ENCODE results near the gene PPP6R2. TPM values are rescaled to one million over a fixed set of nuclear protein-coding genes. Genes with fewer than 3 reads are reported as not detected.
A peak's percentile ranks its signal among the peaks of the same experiment; 100 is the strongest.

PPP6R2 gene
- total and polyA plus RNA-seq, 9 of the 15 experiments (the other 6 are each of a cell fraction or from before 2014, with no cell fraction given): 0.32 to 39.8 (median 21.4) TPM

GRCh38 chr22:50348058-50348457, 4.9 kb downstream of the PPP6R2 start:
- Histone ChIP-seq H3K9ac (ENCODE audit: insufficient read depth in 1 of 2, low read depth in 2 of 2, low read length in 2 of 2) (peak overlapping the region in 1 of 2 experiments; percentile 26; a peak in 1 of 4 replicates), H3K79me2 (ENCODE audit: control insufficient read depth, insufficient read depth, low read length) (peaks cover 31% of the 10 kb centered on the region), H3K27me3 (ENCODE audit: control insufficient read depth in 2 of 2, insufficient read depth in 2 of 2, low read length in 2 of 2) (no peaks in the 10 kb centered on the region), H3K4me2 (ENCODE audit: insufficient read depth, low read length) (no peak overlapping the region), H3K9me1 (ENCODE audit: control insufficient read depth, insufficient read depth, low read length) (no peaks in the 10 kb centered on the region), H3K9me3 (replicated peaks; ENCODE audit: control insufficient read depth, insufficient read depth, low read depth, low read length) (no peaks in the 10 kb centered on the region), H3K27ac (ENCODE audit: extremely low read depth, low read depth, low read length) (no peak overlapping the region), H3K36me3 (ENCODE audit: control insufficient read depth, insufficient read depth, low read length) (peaks cover 24% of the 10 kb centered on the region; the same call in 2 of the 3 replicates), H2AFZ (ENCODE audit: low read depth, low read length) (no peak overlapping the region), H3K4me1 (replicated peaks in 1 of 2; ENCODE audit: control insufficient read depth in 2 of 2, insufficient read depth in 2 of 2, low read length in 2 of 2) (peaks cover 0 to 14% of the 10 kb centered on the region in 2 experiments; a peak in 3 of 5 replicates), H3K4me3 (no peak overlapping the region), H4K20me1 (replicated peaks; ENCODE audit: control insufficient read depth, insufficient read depth, low read length) (peaks cover 12% of the 10 kb centered on the region; the same call in 1 of the 2 replicates)
- no peak for ATAC-seq
- no peak for FAIRE-seq
- in situ Hi-C loops (cut with MboI): no loop called here
- no peak for DNase-seq (ENCODE audit: extremely low read depth in 1 of 4, low spot score in 3 of 4)
- WGBS (ENCODE audit: insufficient coverage, low coverage, missing lambda C conversion rate): 63% methylated on average over 2 of the region's 2 CpGs
- CTCF ChIA-PET (ENCODE audit: low intra/inter-chr PET ratio): no interaction called here
- intact Hi-C loops (cut with micrococcal nuclease): loop anchor here (10.0 kb wide), 1 partner anchor 203 kb away; no protein-coding TSS in a partner anchor
- POLR2A ChIA-PET: no interaction called here
- TF ChIP-seq POLR3A (IDR thresholded peaks at IDR 0.05; ENCODE audit: borderline replicate concordance, extremely low read depth, insufficient read depth, insufficient read length): no peak
- TF ChIP-seq ID3 (CRISPR knock-in tag; IDR thresholded peaks at IDR 0.05): no peak
- TF ChIP-seq ID3 (tag; IDR thresholded peaks at IDR 0.05): no peak
- TF ChIP-seq NFIC (IDR thresholded peaks at IDR 0.05): no peak
- TF ChIP-seq NKRF (IDR thresholded peaks at IDR 0.05; ENCODE audit: borderline replicate concordance): no peak
- no peak for TF ChIP-seq TAL1 (IDR thresholded peaks at IDR 0.05)
- no peak for TF ChIP-seq SRF (CRISPR knock-in tag; IDR thresholded peaks at IDR 0.05)
- TF ChIP-seq SP1 (CRISPR knock-in tag; IDR thresholded peaks at IDR 0.05): no peak
- no TSS peak for BruUV-seq (replicated peaks)
